ENCODE data around the gene GPRC5C. TPM values are rescaled to one million over a fixed set of nuclear protein-coding genes. Genes with fewer than 3 reads are reported as not detected.
A peak's percentile ranks its signal among the peaks of the same experiment; 100 is the strongest.

GPRC5C gene
- total and polyA plus RNA-seq, 9 of the 15 experiments (the other 6 are each of a cell fraction or from before 2014, with no cell fraction given), result 0.28 to 9.0 (median 4.1) TPM

GRCh38 chr17:74459622-74460021 lies 27.7 kb downstream of the GPRC5C start:
- POLR2A ChIA-PET, result interaction anchor here (1.2 kb wide), 1 partner anchor 17 kb away, joined by 3 read pairs; no protein-coding TSS in a partner anchor

More at GRCh38 chr17:74459622-74460021, 27.7 kb downstream of the GPRC5C start:
- DNase-seq (ENCODE audit: extremely low read depth in 1 of 4, low spot score in 3 of 4) (no peak), FAIRE-seq (no peak), ATAC-seq (no peak)
- H2AFZ ChIP-seq (ENCODE audit: low read depth, low read length), result no peak overlapping the region
- no peaks in the 10 kb centered on the region for H4K20me1 ChIP-seq (replicated peaks; ENCODE audit: control insufficient read depth, insufficient read depth, low read length)
- 27% methylated on average over 3 of the region's 7 CpGs for WGBS (ENCODE audit: insufficient coverage, low coverage, missing lambda C conversion rate)
- no peak for TF ChIP-seq MTF1 (CRISPR knock-in tag; IDR thresholded peaks at IDR 0.05; ENCODE audit: borderline replicate concordance)
- no peak for TF ChIP-seq EWSR1 (IDR thresholded peaks at IDR 0.05; ENCODE audit: borderline replicate concordance, low read depth, partially characterized antibody)
- TF ChIP-seq FOSL1 (tag; conservative IDR thresholded peaks at IDR 0.05), result no peak
- no peak for TF ChIP-seq HDAC3 (IDR thresholded peaks at IDR 0.05; ENCODE audit: borderline replicate concordance, partially characterized antibody)
- TF ChIP-seq PRDM10 (IDR thresholded peaks at IDR 0.05; ENCODE audit: partially characterized antibody), result peak; percentile 58
- no peak for TF ChIP-seq TEAD2 (tag; IDR thresholded peaks at IDR 0.05)
- CTCF ChIA-PET (ENCODE audit: low intra/inter-chr PET ratio), result interaction anchor here (0.6 kb wide), 1 partner anchor 34 kb away, joined by 3 read pairs; no protein-coding TSS in a partner anchor
- no TSS peak for BruUV-seq (replicated peaks)
- in situ Hi-C loops (cut with MboI) (no loop called here), intact Hi-C loops (cut with micrococcal nuclease) (no loop called here)
- H3K4me2 ChIP-seq (ENCODE audit: insufficient read depth, low read length), result no peak overlapping the region
- H3K79me2 ChIP-seq (ENCODE audit: control insufficient read depth, insufficient read depth, low read length), result no peaks in the 10 kb centered on the region
- no peaks in the 10 kb centered on the region for H3K36me3 ChIP-seq (ENCODE audit: control insufficient read depth, insufficient read depth, low read length)
- H3K9me1 ChIP-seq (ENCODE audit: control insufficient read depth, insufficient read depth, low read length), result no peaks in the 10 kb centered on the region
- H3K9ac ChIP-seq (ENCODE audit: insufficient read depth in 1 of 2, low read depth in 2 of 2, low read length in 2 of 2), result no peak overlapping the region
- no peak overlapping the region for H3K4me3 ChIP-seq
- H3K9me3 ChIP-seq (replicated peaks; ENCODE audit: control insufficient read depth, insufficient read depth, low read depth, low read length), result no peaks in the 10 kb centered on the region
- peaks cover 22 to 28% of the 10 kb centered on the region in 2 experiments for H3K4me1 ChIP-seq (replicated peaks in 1 of 2; ENCODE audit: control insufficient read depth in 2 of 2, insufficient read depth in 2 of 2, low read length in 2 of 2)
- peaks cover 0 to 6% of the 10 kb centered on the region in 2 experiments; a peak in 2 of 5 replicates for H3K27me3 ChIP-seq (ENCODE audit: control insufficient read depth in 2 of 2, insufficient read depth in 2 of 2, low read length in 2 of 2)
- no peak overlapping the region for H3K27ac ChIP-seq (ENCODE audit: extremely low read depth, low read depth, low read length)
